OCI-LY7 (cell line): ENCODE results near the gene GRB10.

Source experiments
- EZH2phosphoT487 ChIP-seq: fragments of 200-600 bp; sonication (generic); IDR thresholded peaks from 2 replicates; pipeline ENCODE4 v1.6.1; 2018; ENCODE audit warnings: low read depth, borderline replicate concordance, mild to moderate bottlenecking, mixed run types, antibody characterized with exemption, low read length, moderate library complexity, mixed read lengths
- TF ChIP-seq, protein P1 (sequence below): fragments of 200-600 bp; sonication (generic); conservative IDR thresholded peaks from 2 replicates; pipeline ENCODE4 v1.5.1; 2014; ENCODE audit warnings: mild to moderate bottlenecking, antibody characterized with exemption, low read length, moderate library complexity, mixed read lengths

DNA sequence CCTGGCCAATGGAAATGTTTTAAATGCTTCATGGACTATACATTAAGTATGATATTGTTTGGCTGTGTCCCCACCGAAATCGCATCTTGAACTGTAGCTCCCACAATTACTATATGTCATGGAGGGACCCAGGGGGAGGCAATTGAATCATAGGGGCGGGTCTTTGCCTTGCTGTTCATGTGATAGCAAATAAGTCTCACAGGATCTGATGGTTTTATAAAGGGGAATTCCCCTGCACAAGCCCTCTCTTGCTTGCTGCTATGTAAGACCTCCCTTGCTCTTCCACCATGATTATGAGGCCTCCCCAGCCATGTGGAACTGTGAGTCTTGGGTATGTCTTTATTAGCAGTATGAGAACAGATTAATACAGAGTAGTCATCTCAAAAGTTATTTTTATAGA is 32.4 kb upstream of the GRB10 start:
- TF ChIP-seq, protein P1, sequence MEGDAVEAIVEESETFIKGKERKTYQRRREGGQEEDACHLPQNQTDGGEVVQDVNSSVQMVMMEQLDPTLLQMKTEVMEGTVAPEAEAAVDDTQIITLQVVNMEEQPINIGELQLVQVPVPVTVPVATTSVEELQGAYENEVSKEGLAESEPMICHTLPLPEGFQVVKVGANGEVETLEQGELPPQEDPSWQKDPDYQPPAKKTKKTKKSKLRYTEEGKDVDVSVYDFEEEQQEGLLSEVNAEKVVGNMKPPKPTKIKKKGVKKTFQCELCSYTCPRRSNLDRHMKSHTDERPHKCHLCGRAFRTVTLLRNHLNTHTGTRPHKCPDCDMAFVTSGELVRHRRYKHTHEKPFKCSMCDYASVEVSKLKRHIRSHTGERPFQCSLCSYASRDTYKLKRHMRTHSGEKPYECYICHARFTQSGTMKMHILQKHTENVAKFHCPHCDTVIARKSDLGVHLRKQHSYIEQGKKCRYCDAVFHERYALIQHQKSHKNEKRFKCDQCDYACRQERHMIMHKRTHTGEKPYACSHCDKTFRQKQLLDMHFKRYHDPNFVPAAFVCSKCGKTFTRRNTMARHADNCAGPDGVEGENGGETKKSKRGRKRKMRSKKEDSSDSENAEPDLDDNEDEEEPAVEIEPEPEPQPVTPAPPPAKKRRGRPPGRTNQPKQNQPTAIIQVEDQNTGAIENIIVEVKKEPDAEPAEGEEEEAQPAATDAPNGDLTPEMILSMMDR = no peak
- TF ChIP-seq EZH2phosphoT487 = no peak
